Stimulated activated naive CD8-positive, alpha-beta T cell treated with anti-CD3 and anti-CD28 coated beads, Interleukin-15, amount 100 ng/mL, for 72 hours (primary cell): ENCODE measurements around the gene SLC6A18.
"Not testable (repeated sequence)": the region's sequence is repeated elsewhere in the genome, so short reads cannot be mapped to it uniquely, and the experiment has no call there.

ENCODE experiments used
- ATAC-seq: fragments of 150-1000 bp; cut with Tn5 transposase; 2 replicates; pipeline ENCODE4 v1.10.0; 2021; ENCODE audit warnings: mild to moderate bottlenecking, moderate library complexity
- DNase-seq, 2 donors: peaks; one replicate each; pipeline ENCODE4 v3.0.0; 2021 to 2022
- H3K27ac Mint-ChIP-seq, 2 donors: one replicate each; pipeline ENCODE4 v1.8.0; 2022; ENCODE audit warnings: mild to moderate bottlenecking in 2 of 2, mixed read lengths in 2 of 2, moderate library complexity in 2 of 2
- H3K27me3 Mint-ChIP-seq: one replicate; pipeline ENCODE4 v1.8.0; 2022; ENCODE audit warnings: mixed read lengths
- H3K4me1 Mint-ChIP-seq: one replicate; pipeline ENCODE4 v1.8.0; 2022; ENCODE audit warnings: mild to moderate bottlenecking, mixed read lengths
- H3K4me3 Mint-ChIP-seq, 2 donors: one replicate each; pipeline ENCODE4 v1.8.0; 2022; ENCODE audit warnings: mild to moderate bottlenecking in 2 of 2, mixed read lengths in 2 of 2, moderate library complexity in 1 of 2
- H3K9me3 Mint-ChIP-seq, 2 donors: one replicate each; pipeline ENCODE4 v1.8.0; 2022; ENCODE audit warnings: mixed read lengths in 2 of 2

Gene SLC6A18

GRCh38 chr5:1227667-1228066 is 2.5 kb downstream of the SLC6A18 start:
- no peak overlapping the region for H3K27ac Mint-ChIP-seq
- peaks cover 43% of the 10 kb centered on the region for H3K27me3 Mint-ChIP-seq
- H3K9me3 Mint-ChIP-seq, result no peaks in the 10 kb centered on the region
- no peak overlapping the region for H3K4me3 Mint-ChIP-seq
- DNase-seq (no peak), ATAC-seq (no peak)
- H3K4me1 Mint-ChIP-seq, result peaks cover 22% of the 10 kb centered on the region

- no peaks in the 10 kb centered on the region for H3K9me3 Mint-ChIP-seq
- peaks cover 22% of the 10 kb centered on the region for H3K4me1 Mint-ChIP-seq
- no peak overlapping the region for H3K27ac Mint-ChIP-seq
- H3K4me3 Mint-ChIP-seq, result no peak overlapping the region
- no peak for ATAC-seq
- DNase-seq, result no peak
- peaks cover 43% of the 10 kb centered on the region for H3K27me3 Mint-ChIP-seq
Measured at GRCh38 chr5:1228120-1228519, 2.9 kb downstream of the SLC6A18 start.

GRCh38 chr5:1229023-1229422 is 3.8 kb downstream of the SLC6A18 start:
- peak; percentile 45 for ATAC-seq
- peak overlapping the region in 1 of 2 donors; percentile 2 for H3K27ac Mint-ChIP-seq
- H3K4me3 Mint-ChIP-seq, result peak overlapping the region in 1 of 2 donors; percentile 2

GRCh38 chr5:1229822-1230221 is 4.6 kb downstream of the SLC6A18 start:
- Mint-ChIP-seq H3K27me3 (peaks cover 43% of the 10 kb centered on the region), H3K4me1 (peaks cover 22% of the 10 kb centered on the region), H3K4me3 (no peak overlapping the region), H3K27ac (peak overlapping the region in 1 of 2 donors; percentile 16), H3K9me3 (peaks cover 0 to 2% of the 10 kb centered on the region in 2 donors)
- DNase-seq, result no peak
- peak; percentile 21 for ATAC-seq

More at GRCh38 chr5:1229023-1229422, 3.8 kb downstream of the SLC6A18 start:
- Mint-ChIP-seq H3K4me1 (peaks cover 22% of the 10 kb centered on the region), H3K27me3 (peaks cover 43% of the 10 kb centered on the region)
- not testable (repeated sequence) for H3K9me3 Mint-ChIP-seq, DNase-seq

- Mint-ChIP-seq H3K27me3 (peaks cover 43% of the 10 kb centered on the region), H3K27ac (no peak overlapping the region), H3K9me3 (peaks cover under 1 to 9% of the 10 kb centered on the region in 2 donors), H3K4me1 (peaks cover 22% of the 10 kb centered on the region), H3K4me3 (no peak overlapping the region)
- ATAC-seq (no peak), DNase-seq (no peak)
Measured at GRCh38 chr5:1230551-1230950, 5.4 kb downstream of the SLC6A18 start.

GRCh38 chr5:1231354-1231905 is 6.2 kb downstream of the SLC6A18 start:
- Mint-ChIP-seq H3K27ac (no peak overlapping the region), H3K27me3 (peaks cover 43% of the 10 kb centered on the region), H3K9me3 (peaks cover 8 to 18% of the 10 kb centered on the region in 2 donors), H3K4me1 (peaks cover 22% of the 10 kb centered on the region), H3K4me3 (no peak overlapping the region)
- DNase-seq (no peak), ATAC-seq (no peak)

GRCh38 chr5:1232780-1233179 is 7.6 kb downstream of the SLC6A18 start:
- no peak overlapping the region for H3K4me3 Mint-ChIP-seq
- H3K27me3 Mint-ChIP-seq, result peaks cover 32% of the 10 kb centered on the region
- DNase-seq (no peak), ATAC-seq (no peak)
- peaks cover 22% of the 10 kb centered on the region for H3K4me1 Mint-ChIP-seq
- peaks cover 8 to 28% of the 10 kb centered on the region in 2 donors for H3K9me3 Mint-ChIP-seq
- H3K27ac Mint-ChIP-seq, result no peak overlapping the region

GRCh38 chr5:1235379-1235778 is 10.2 kb downstream of the SLC6A18 start:
- DNase-seq, result no peak
- peaks cover 6% of the 10 kb centered on the region for H3K27me3 Mint-ChIP-seq
- ATAC-seq, result no peak

GRCh38 chr5:1235838-1236237 is 10.7 kb downstream of the SLC6A18 start:
- Mint-ChIP-seq H3K4me3 (no peak overlapping the region), H3K27me3 (peaks cover 1% of the 10 kb centered on the region), H3K9me3 (peaks cover 8 to 28% of the 10 kb centered on the region in 2 donors), H3K4me1 (no peaks in the 10 kb centered on the region), H3K27ac (no peak overlapping the region)
- no peak for DNase-seq
- no peak for ATAC-seq

More at GRCh38 chr5:1235379-1235778, 10.2 kb downstream of the SLC6A18 start:
- no peak overlapping the region for H3K27ac Mint-ChIP-seq
- no peak overlapping the region for H3K4me3 Mint-ChIP-seq
- peaks cover 8 to 28% of the 10 kb centered on the region in 2 donors for H3K9me3 Mint-ChIP-seq
- H3K4me1 Mint-ChIP-seq, result no peaks in the 10 kb centered on the region

GRCh38 chr5:1239505-1240251 is 14.5 kb downstream of the SLC6A18 start:
- Mint-ChIP-seq H3K27me3 (peaks cover 7% of the 10 kb centered on the region), H3K27ac (no peak overlapping the region), H3K9me3 (peaks cover 8 to 28% of the 10 kb centered on the region in 2 donors), H3K4me1 (no peaks in the 10 kb centered on the region), H3K4me3 (no peak overlapping the region)
- ATAC-seq (no peak), DNase-seq (no peak)

- Mint-ChIP-seq H3K4me3 (no peak overlapping the region), H3K9me3 (peaks cover 6 to 18% of the 10 kb centered on the region in 2 donors), H3K27ac (no peak overlapping the region), H3K27me3 (peaks cover 17% of the 10 kb centered on the region), H3K4me1 (no peaks in the 10 kb centered on the region)
- DNase-seq (no peak), ATAC-seq (no peak)
Measured at GRCh38 chr5:1240496-1241260, 15.5 kb downstream of the SLC6A18 start.

GRCh38 chr5:1241509-1242080 is 16.4 kb downstream of the SLC6A18 start:
- ATAC-seq, result no peak
- Mint-ChIP-seq H3K4me1 (no peaks in the 10 kb centered on the region), H3K27me3 (peaks cover 21% of the 10 kb centered on the region), H3K27ac (no peak overlapping the region), H3K9me3 (peaks cover 0 to 9% of the 10 kb centered on the region in 2 donors), H3K4me3 (no peak overlapping the region)
- DNase-seq, result no peak

- Mint-ChIP-seq H3K9me3 (no peaks in the 10 kb centered on the region), H3K4me3 (no peak overlapping the region), H3K4me1 (no peaks in the 10 kb centered on the region), H3K27me3 (peaks cover 34% of the 10 kb centered on the region), H3K27ac (no peak overlapping the region)
- DNase-seq (no peak), ATAC-seq (no peak)
Measured at GRCh38 chr5:1242733-1243486, 17.7 kb downstream of the SLC6A18 start.

GRCh38 chr5:1243487-1244130 is 18.4 kb downstream of the SLC6A18 start:
- no peaks in the 10 kb centered on the region for H3K4me1 Mint-ChIP-seq
- no peak for ATAC-seq
- H3K27me3 Mint-ChIP-seq, result peaks cover 40% of the 10 kb centered on the region
- no peaks in the 10 kb centered on the region for H3K9me3 Mint-ChIP-seq
- DNase-seq, result no peak
- no peak overlapping the region for H3K4me3 Mint-ChIP-seq
- no peak overlapping the region for H3K27ac Mint-ChIP-seq

- no peaks in the 10 kb centered on the region for H3K9me3 Mint-ChIP-seq
Measured at GRCh38 chr5:1244255-1244654, 19.1 kb downstream of the SLC6A18 start.

More at GRCh38 chr5:1244255-1244654, 19.1 kb downstream of the SLC6A18 start:
- no peak overlapping the region for H3K27ac Mint-ChIP-seq
- ATAC-seq (no peak), DNase-seq (no peak)
- no peaks in the 10 kb centered on the region for H3K4me1 Mint-ChIP-seq
- peaks cover 40% of the 10 kb centered on the region for H3K27me3 Mint-ChIP-seq
- H3K4me3 Mint-ChIP-seq, result no peak overlapping the region
